ENCODE measurements around the gene TECTA.

GRCh38 chr11:121054266-121054665, 46.8 kb upstream of the TECTA start:
- TF ChIP-seq CTCF (IDR thresholded peaks at IDR 0.05; ENCODE audit: poor library complexity, severe bottlenecking) (no peak), POLR2AphosphoS5 (IDR thresholded peaks at IDR 0.05) (no peak), EP300 (conservative IDR thresholded peaks at IDR 0.05; ENCODE audit: poor library complexity, severe bottlenecking) (no peak), EZH2 (IDR thresholded peaks at IDR 0.05; ENCODE audit: borderline replicate concordance, insufficient read depth, low read length, poor library complexity, severe bottlenecking) (no peak), RAD21 (conservative IDR thresholded peaks at IDR 0.05) (no peak), TAF1 (IDR thresholded peaks at IDR 0.05; ENCODE audit: low read depth) (no peak)
- TF ChIP-seq, protein P1, sequence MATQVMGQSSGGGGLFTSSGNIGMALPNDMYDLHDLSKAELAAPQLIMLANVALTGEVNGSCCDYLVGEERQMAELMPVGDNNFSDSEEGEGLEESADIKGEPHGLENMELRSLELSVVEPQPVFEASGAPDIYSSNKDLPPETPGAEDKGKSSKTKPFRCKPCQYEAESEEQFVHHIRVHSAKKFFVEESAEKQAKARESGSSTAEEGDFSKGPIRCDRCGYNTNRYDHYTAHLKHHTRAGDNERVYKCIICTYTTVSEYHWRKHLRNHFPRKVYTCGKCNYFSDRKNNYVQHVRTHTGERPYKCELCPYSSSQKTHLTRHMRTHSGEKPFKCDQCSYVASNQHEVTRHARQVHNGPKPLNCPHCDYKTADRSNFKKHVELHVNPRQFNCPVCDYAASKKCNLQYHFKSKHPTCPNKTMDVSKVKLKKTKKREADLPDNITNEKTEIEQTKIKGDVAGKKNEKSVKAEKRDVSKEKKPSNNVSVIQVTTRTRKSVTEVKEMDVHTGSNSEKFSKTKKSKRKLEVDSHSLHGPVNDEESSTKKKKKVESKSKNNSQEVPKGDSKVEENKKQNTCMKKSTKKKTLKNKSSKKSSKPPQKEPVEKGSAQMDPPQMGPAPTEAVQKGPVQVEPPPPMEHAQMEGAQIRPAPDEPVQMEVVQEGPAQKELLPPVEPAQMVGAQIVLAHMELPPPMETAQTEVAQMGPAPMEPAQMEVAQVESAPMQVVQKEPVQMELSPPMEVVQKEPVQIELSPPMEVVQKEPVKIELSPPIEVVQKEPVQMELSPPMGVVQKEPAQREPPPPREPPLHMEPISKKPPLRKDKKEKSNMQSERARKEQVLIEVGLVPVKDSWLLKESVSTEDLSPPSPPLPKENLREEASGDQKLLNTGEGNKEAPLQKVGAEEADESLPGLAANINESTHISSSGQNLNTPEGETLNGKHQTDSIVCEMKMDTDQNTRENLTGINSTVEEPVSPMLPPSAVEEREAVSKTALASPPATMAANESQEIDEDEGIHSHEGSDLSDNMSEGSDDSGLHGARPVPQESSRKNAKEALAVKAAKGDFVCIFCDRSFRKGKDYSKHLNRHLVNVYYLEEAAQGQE (IDR thresholded peaks at IDR 0.05; ENCODE audit: borderline replicate concordance): no peak
